Measurements from ENCODE around the gene LMBRD1. TPM values are rescaled to one million over a fixed set of nuclear protein-coding genes. Genes with fewer than 3 reads are reported as not detected.

The LMBRD1 gene
- total RNA-seq, 2 experiments from 2014 or later = 12.7 to 16.3 TPM

- H3K4me3 ChIP-seq (ENCODE audit: low read depth, low read length, poor library complexity, severe bottlenecking) = no peak overlapping the region
- POLR2A ChIA-PET = no interaction called here
- DNase-seq (ENCODE audit: low spot score) = no peak
- no TSS peak for BruUV-seq (replicated peaks)
- no peaks in the 10 kb centered on the region for H3K36me3 ChIP-seq (ENCODE audit: insufficient read depth, low read length)
- H3K4me2 ChIP-seq (ENCODE audit: low read length) = no peak overlapping the region
- H3K79me2 ChIP-seq (ENCODE audit: insufficient read depth, low read depth, low read length) = no peaks in the 10 kb centered on the region
- H3K9me3 ChIP-seq (ENCODE audit: low read length) = no peaks in the 10 kb centered on the region
- CTCF ChIA-PET (ENCODE audit: unreplicated experiment) = interaction anchor here (0.6 kb wide), 1 partner anchor 1294 kb away, joined by 3 read pairs; no protein-coding TSS in a partner anchor
- no peaks in the 10 kb centered on the region for H3K9me2 ChIP-seq (ENCODE audit: insufficient read depth, low read length)
- no peak for TF ChIP-seq CTCF (conservative IDR thresholded peaks at IDR 0.05; ENCODE audit: low read length)
- no peak for TF ChIP-seq EZH2phosphoT487 (IDR thresholded peaks at IDR 0.05; ENCODE audit: borderline replicate concordance, low read depth, low read length)
- H2AFZ ChIP-seq (ENCODE audit: low read length) = no peak overlapping the region
- no peak overlapping the region for H3K27ac ChIP-seq (ENCODE audit: low read depth, low read length, poor library complexity, severe bottlenecking)
- no peaks in the 10 kb centered on the region for H4K20me1 ChIP-seq (ENCODE audit: insufficient read depth, low read length)
- H3K4me1 ChIP-seq (ENCODE audit: insufficient read depth, low read length, poor library complexity, severe bottlenecking) = no peaks in the 10 kb centered on the region
- intact Hi-C loops (cut with micrococcal nuclease; ENCODE audit: unreplicated experiment) = loop anchor here (10.0 kb wide), 1 partner anchor 492 kb away; no protein-coding TSS in a partner anchor
Measured at GRCh38 chr6:69632932-69633331, 163.9 kb downstream of the LMBRD1 start.

GRCh38 chr6:69631552-69632346 is 165.1 kb downstream of the LMBRD1 start:
- ChIA-PET POLR2A (no interaction called here), CTCF (ENCODE audit: unreplicated experiment) (no interaction called here)
- no peak overlapping the region for H3K27ac ChIP-seq (ENCODE audit: low read depth, low read length, poor library complexity, severe bottlenecking)
- DNase-seq (ENCODE audit: low spot score) = no peak
- no peaks in the 10 kb centered on the region for H3K36me3 ChIP-seq (ENCODE audit: insufficient read depth, low read length)
- H3K79me2 ChIP-seq (ENCODE audit: insufficient read depth, low read depth, low read length) = no peaks in the 10 kb centered on the region
- no TSS peak for BruUV-seq (replicated peaks)
- no peaks in the 10 kb centered on the region for H4K20me1 ChIP-seq (ENCODE audit: insufficient read depth, low read length)
- no peaks in the 10 kb centered on the region for H3K9me2 ChIP-seq (ENCODE audit: insufficient read depth, low read length)
- no peak overlapping the region for H2AFZ ChIP-seq (ENCODE audit: low read length)
- no peak overlapping the region for H3K4me2 ChIP-seq (ENCODE audit: low read length)
- H3K9me3 ChIP-seq (ENCODE audit: low read length) = no peaks in the 10 kb centered on the region
- intact Hi-C loops (cut with micrococcal nuclease; ENCODE audit: unreplicated experiment) = loop anchor here (10.0 kb wide), 1 partner anchor 493 kb away; no protein-coding TSS in a partner anchor
- no peaks in the 10 kb centered on the region for H3K4me1 ChIP-seq (ENCODE audit: insufficient read depth, low read length, poor library complexity, severe bottlenecking)
- TF ChIP-seq CTCF (conservative IDR thresholded peaks at IDR 0.05; ENCODE audit: low read length) = no peak
- TF ChIP-seq EZH2phosphoT487 (IDR thresholded peaks at IDR 0.05; ENCODE audit: borderline replicate concordance, low read depth, low read length) = no peak
- H3K4me3 ChIP-seq (ENCODE audit: low read depth, low read length, poor library complexity, severe bottlenecking) = no peak overlapping the region

- Histone ChIP-seq H3K4me3 (ENCODE audit: low read depth, low read length, poor library complexity, severe bottlenecking) (no peak overlapping the region), H3K36me3 (ENCODE audit: insufficient read depth, low read length) (no peaks in the 10 kb centered on the region), H3K9me3 (ENCODE audit: low read length) (no peaks in the 10 kb centered on the region), H3K9me2 (ENCODE audit: insufficient read depth, low read length) (no peaks in the 10 kb centered on the region), H3K27ac (ENCODE audit: low read depth, low read length, poor library complexity, severe bottlenecking) (no peak overlapping the region), H4K20me1 (ENCODE audit: insufficient read depth, low read length) (no peaks in the 10 kb centered on the region), H3K79me2 (ENCODE audit: insufficient read depth, low read depth, low read length) (no peaks in the 10 kb centered on the region), H3K4me2 (ENCODE audit: low read length) (no peak overlapping the region), H3K4me1 (ENCODE audit: insufficient read depth, low read length, poor library complexity, severe bottlenecking) (no peaks in the 10 kb centered on the region), H2AFZ (ENCODE audit: low read length) (no peak overlapping the region)
- TF ChIP-seq EZH2phosphoT487 (IDR thresholded peaks at IDR 0.05; ENCODE audit: borderline replicate concordance, low read depth, low read length) (no peak), CTCF (conservative IDR thresholded peaks at IDR 0.05; ENCODE audit: low read length) (no peak)
- ChIA-PET POLR2A (no interaction called here), CTCF (ENCODE audit: unreplicated experiment) (no interaction called here)
- DNase-seq (ENCODE audit: low spot score) = no peak
- intact Hi-C loops (cut with micrococcal nuclease; ENCODE audit: unreplicated experiment) = loop anchor here (10.0 kb wide), 1 partner anchor 494 kb away; no protein-coding TSS in a partner anchor
- BruUV-seq (replicated peaks) = no TSS peak
Measured at GRCh38 chr6:69630767-69631166, 166.0 kb downstream of the LMBRD1 start.

Measured in OCI-LY7 (cell line).